DMS79 treated with DMSO at 0.1 percent for 48 hours (cell line): ENCODE results near the gene ENKD1.

ENCODE experiments used
- DNase-seq: peaks from one replicate; lab custom pipeline; 2025; lab: John Stamatoyannopoulos, UW

The ENKD1 gene

GRCh38 chr16:67651039-67651438 lies 15.5 kb downstream of the ENKD1 start:
- no peak for DNase-seq

- no peak for DNase-seq
Observed at GRCh38 chr16:67650023-67650422, 16.5 kb downstream of the ENKD1 start.

GRCh38 chr16:67649494-67649931 lies 17.0 kb downstream of the ENKD1 start:
- no peak for DNase-seq

GRCh38 chr16:67648764-67649407 lies 17.7 kb downstream of the ENKD1 start:
- no peak for DNase-seq

GRCh38 chr16:67648088-67648763 lies 18.3 kb downstream of the ENKD1 start:
- DNase-seq, result no peak

- no peak for DNase-seq
Observed at GRCh38 chr16:67647681-67648080, 18.9 kb downstream of the ENKD1 start.

GRCh38 chr16:67647111-67647651 lies 19.4 kb downstream of the ENKD1 start:
- no peak for DNase-seq

GRCh38 chr16:67645397-67646121 lies 21.0 kb downstream of the ENKD1 start:
- DNase-seq, result no peak

GRCh38 chr16:67644038-67644437 lies 22.5 kb downstream of the ENKD1 start:
- DNase-seq, result no peak

- peak; percentile 64 for DNase-seq
Observed at GRCh38 chr16:67641779-67642708, 24.5 kb downstream of the ENKD1 start.

GRCh38 chr16:67637625-67638024 lies 28.9 kb downstream of the ENKD1 start:
- no peak for DNase-seq

- no peak for DNase-seq
Observed at GRCh38 chr16:67636713-67637112, 29.8 kb downstream of the ENKD1 start.

GRCh38 chr16:67632415-67633172 lies 34.0 kb downstream of the ENKD1 start:
- no peak for DNase-seq

GRCh38 chr16:67628216-67628615 lies 38.3 kb downstream of the ENKD1 start:
- no peak for DNase-seq

- no peak for DNase-seq
Observed at GRCh38 chr16:67613808-67614207, 52.7 kb downstream of the ENKD1 start.
